HepG2 (cell line): ENCODE results near the gene MOV10L1. TPM values are rescaled to one million over a fixed set of nuclear protein-coding genes. Genes with fewer than 3 reads are reported as not detected.

Source experiments
- ATAC-seq: fragments of 200-7000 bp; cut with Tn5 transposase; 3 replicates; pipeline ENCODE4 v1.9.1; 2020; ENCODE audit warnings: mild to moderate bottlenecking, moderate library complexity
- BruUV-seq: library from RNA; stranded (reverse); fragments of 400-500 nt; replicated peaks from 2 replicates; lab custom pipeline; 2021; lab: Mats Ljungman, UMichigan
- CTCF ChIA-PET: fragments of 300-600 bp; formaldehyde crosslinking; extraction: SDS; loops from one replicate; lab custom pipeline; 2021; ENCODE audit warnings: low total read pairs, inconsistent platforms, low intra/inter-chr PET ratio; lab: Yijun Ruan, JAX
- POLR2A ChIA-PET: fragments of 350-600 bp; sonication (Branson Sonifier 250); formaldehyde crosslinking; loops from one replicate; lab custom pipeline; 2020; ENCODE audit warnings: antibody characterized with exemption, inconsistent platforms; lab: Yijun Ruan, JAX
- DNase-seq: peaks from one replicate; pipeline ENCODE4 v3.0.0-alpha.2; 2015; ENCODE audit warnings: low spot score
- FAIRE-seq: peaks from 3 replicates; lab custom pipeline; 2011; peaks lifted over from hg19 to GRCh38; lab: Jason Lieb, UNC
- H2AFZ ChIP-seq: one replicate; pipeline ENCODE4 v1.6.1; 2011; ENCODE audit warnings: low read length, inconsistent platforms
- H3K27ac ChIP-seq: fragments of 300-600 bp; 3 replicates; pipeline ENCODE4 v1.8.0; 2011; ENCODE audit warnings: mixed run types, mild to moderate bottlenecking, mixed read lengths, low read length, inconsistent platforms; ENCODE audit not compliant: insufficient read depth; ENCODE audit errors: extremely low read length
- H3K27me3 ChIP-seq, 2 experiments: fragments of 200-600 bp in 1 of 2; 2 replicates in 1 of 2; 3 replicates in 1 of 2; pipeline versions ENCODE4 v1.6.0 to v1.8.0; 2011; ENCODE audit warnings: low read length in 2 of 2, mild to moderate bottlenecking in 2 of 2, moderate library complexity in 2 of 2, inconsistent platforms in 1 of 2; ENCODE audit not compliant: insufficient read depth in 2 of 2, control insufficient read depth in 1 of 2
- H3K36me3 ChIP-seq, 2 experiments: fragments of 200-600 bp in 1 of 2; replicated peaks in 1 of 2; 2 replicates in 1 of 2; 3 replicates in 1 of 2; pipeline versions ENCODE4 v1.5.1 to v1.8.0; 2011; ENCODE audit warnings: low read length in 2 of 2, inconsistent platforms in 1 of 2; ENCODE audit not compliant: insufficient read depth in 2 of 2, control insufficient read depth in 1 of 2
- H3K4me1 ChIP-seq: 2 replicates; pipeline ENCODE4 v1.5.1; 2012; ENCODE audit warnings: low read length, inconsistent platforms; ENCODE audit not compliant: insufficient read depth
- H3K4me2 ChIP-seq: 2 replicates; pipeline ENCODE4 v1.6.0; 2011; ENCODE audit warnings: low read depth, low read length, inconsistent platforms
- H3K4me3 ChIP-seq, 3 experiments: fragments of 200-600 bp in 1 of 3; sonication (generic), shearing (Covaris generic) in 1 of 3; replicated peaks in 1 of 3; 2 replicates each; pipeline ENCODE4 v1.5.1; 2011 to 2016; ENCODE audit warnings: low read length in 3 of 3, inconsistent platforms in 2 of 3, low read depth in 2 of 3, mild to moderate bottlenecking in 2 of 3, control low read depth in 1 of 3, mixed read lengths in 1 of 3; ENCODE audit not compliant: insufficient read depth in 1 of 3
- H3K79me2 ChIP-seq: one replicate; pipeline ENCODE4 v1.6.1; 2011; ENCODE audit warnings: low read length, inconsistent platforms; ENCODE audit not compliant: insufficient read depth
- H3K9ac ChIP-seq: 2 replicates; pipeline ENCODE4 v1.6.0; 2011; ENCODE audit warnings: mild to moderate bottlenecking, low read depth, low read length, inconsistent platforms; ENCODE audit not compliant: insufficient read depth
- H3K9me3 ChIP-seq: 2 replicates; pipeline ENCODE4 v1.5.1; 2012; ENCODE audit warnings: mild to moderate bottlenecking, low read length
- H4K20me1 ChIP-seq: 2 replicates; pipeline ENCODE4 v1.6.0; 2011; ENCODE audit warnings: inconsistent platforms, mild to moderate bottlenecking, low read length, moderate library complexity; ENCODE audit not compliant: insufficient read depth
- ELF1 ChIP-seq: sonication (generic); formaldehyde crosslinking; IDR thresholded peaks from 2 replicates; pipeline ENCODE4 v1.4.0; 2020; ENCODE audit warnings: missing genetic modification reagents
- NFIC ChIP-seq: IDR thresholded peaks from 2 replicates; pipeline ENCODE4 v1.6.1; 2012; ENCODE audit warnings: mild to moderate bottlenecking, low read length, inconsistent platforms
- NFKB2 ChIP-seq: sonication (generic); formaldehyde crosslinking; IDR thresholded peaks from 2 replicates; pipeline ENCODE4 v1.4.0; 2020; ENCODE audit warnings: missing genetic modification reagents, borderline replicate concordance
- SKI ChIP-seq: fragments of 450-650 bp; IDR thresholded peaks from one replicate; pipeline ENCODE4 v1.6.1; 2018; ENCODE audit warnings: mild to moderate bottlenecking; ENCODE audit not compliant: partially characterized antibody
- SMYD3 ChIP-seq: sonication (generic); formaldehyde crosslinking; IDR thresholded peaks from 2 replicates; pipeline ENCODE4 v1.8.1; 2023; ENCODE audit warnings: mild to moderate bottlenecking, missing genetic modification reagents
- SNAPC2 ChIP-seq: sonication (generic); formaldehyde crosslinking; IDR thresholded peaks from 2 replicates; pipeline ENCODE4 v1.8.1; 2022; ENCODE audit warnings: mild to moderate bottlenecking, missing genetic modification reagents
- SOX5 ChIP-seq: IDR thresholded peaks from 2 replicates; pipeline ENCODE4 v1.6.1; 2016; ENCODE audit warnings: borderline replicate concordance
- ZNF513 ChIP-seq: sonication (generic); formaldehyde crosslinking; conservative IDR thresholded peaks from 2 replicates; pipeline ENCODE4 v1.5.0; 2020; ENCODE audit warnings: missing genetic modification reagents
- WGBS: methylation state at CpG from one replicate; pipeline ENCODE4 v1.1.6; 2017; ENCODE audit warnings: low lambda C conversion rate; 5-methylcytosine and 5-hydroxymethylcytosine counted together
- in situ Hi-C: cut with HindIII; loops from 2 replicates; pipeline ENCODE4 v1.10.0; 2017; ENCODE audit warnings: low pct_unique_long_range_greater_than_20kb; ENCODE audit not compliant: extremely low pct_ligation_motif_present
- intact Hi-C: fragments of 100-400 bp; cut with micrococcal nuclease; formaldehyde crosslinking; loops from one replicate; pipeline ENCODE4 v1.10.0; 2022; ENCODE audit not compliant: unreplicated experiment
- polyA plus RNA-seq, 8 experiments: library from polyadenylated mRNA; depleted of rRNA in 3 of 8; stranded (reverse) in 7 of 8; unstranded in 1 of 8; fragments of >200 nt; fragmentation: Illumina TruSeq in 4 of 8; extraction: Trizol in 4 of 8; gene quantifications; 2 replicates each; pipeline versions ENCODE4 v1.2.1 to v1.2.3, GENCODE V29; 2011 to 2016; ENCODE audit warnings: low read depth in 4 of 8, missing spikeins in 1 of 8, mixed read lengths in 1 of 8; ENCODE audit not compliant: insufficient read depth in 1 of 8
- total RNA-seq, 5 experiments: library from RNA; depleted of rRNA; stranded (reverse); fragments of >200 nt; fragmentation: Illumina TruSeq; extraction: Trizol; gene quantifications; 2 replicates each; pipeline ENCODE4 v1.2.3, GENCODE V29; 2016; ENCODE audit warnings: low read depth in 1 of 5
- TF ChIP-seq, protein P1 (sequence below): sonication (generic); formaldehyde crosslinking; IDR thresholded peaks from 2 replicates; pipeline ENCODE4 v1.4.0; 2020; ENCODE audit warnings: low read depth, missing genetic modification reagents

Gene MOV10L1
- total and polyA plus RNA-seq, 2 of the 13 experiments (the other 11 are each of a cell fraction or from before 2014, with no cell fraction given), result 0.11 to 0.12 TPM

DNA sequence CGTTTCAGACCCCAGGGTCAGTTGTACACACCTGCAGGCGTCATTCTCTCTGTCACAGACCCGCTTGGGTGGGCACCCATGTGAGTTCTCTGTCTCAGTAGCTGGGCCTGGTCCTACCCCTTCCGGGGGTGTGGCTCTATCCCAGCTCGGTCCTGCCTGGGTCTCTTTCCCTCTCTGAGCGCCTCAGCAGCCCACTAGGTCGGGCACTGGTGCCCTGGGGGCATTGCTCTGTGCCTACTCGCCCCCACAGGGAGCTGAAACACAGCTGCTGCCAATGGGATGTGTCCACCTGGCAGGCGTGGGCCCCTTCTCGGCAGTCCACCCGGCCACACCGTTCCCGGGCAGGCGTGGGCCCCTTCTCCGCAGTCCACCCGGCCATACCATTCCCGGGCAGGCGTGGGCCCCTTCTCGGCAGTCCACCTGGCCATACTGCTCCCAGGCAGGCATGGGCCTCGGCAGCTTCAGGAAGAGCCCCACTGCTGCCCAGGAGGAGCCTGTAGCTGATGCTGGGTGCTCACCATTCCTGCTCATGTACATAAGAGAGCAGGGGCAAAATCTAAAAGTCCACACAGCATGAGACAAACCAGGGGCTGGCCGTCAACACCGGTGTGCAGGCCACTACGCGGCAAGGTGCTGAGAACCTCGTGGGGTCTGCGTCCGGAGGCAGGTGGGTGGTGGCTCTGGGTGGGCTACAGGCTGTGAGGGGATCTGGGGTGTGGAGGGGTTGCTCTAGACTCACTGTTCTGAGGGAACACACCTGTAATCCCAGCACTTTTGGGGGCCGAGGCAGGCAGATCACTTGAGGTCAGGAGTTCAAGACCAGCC, 16.9 kb upstream of the MOV10L1 start (continued):
- TF ChIP-seq, protein P1, sequence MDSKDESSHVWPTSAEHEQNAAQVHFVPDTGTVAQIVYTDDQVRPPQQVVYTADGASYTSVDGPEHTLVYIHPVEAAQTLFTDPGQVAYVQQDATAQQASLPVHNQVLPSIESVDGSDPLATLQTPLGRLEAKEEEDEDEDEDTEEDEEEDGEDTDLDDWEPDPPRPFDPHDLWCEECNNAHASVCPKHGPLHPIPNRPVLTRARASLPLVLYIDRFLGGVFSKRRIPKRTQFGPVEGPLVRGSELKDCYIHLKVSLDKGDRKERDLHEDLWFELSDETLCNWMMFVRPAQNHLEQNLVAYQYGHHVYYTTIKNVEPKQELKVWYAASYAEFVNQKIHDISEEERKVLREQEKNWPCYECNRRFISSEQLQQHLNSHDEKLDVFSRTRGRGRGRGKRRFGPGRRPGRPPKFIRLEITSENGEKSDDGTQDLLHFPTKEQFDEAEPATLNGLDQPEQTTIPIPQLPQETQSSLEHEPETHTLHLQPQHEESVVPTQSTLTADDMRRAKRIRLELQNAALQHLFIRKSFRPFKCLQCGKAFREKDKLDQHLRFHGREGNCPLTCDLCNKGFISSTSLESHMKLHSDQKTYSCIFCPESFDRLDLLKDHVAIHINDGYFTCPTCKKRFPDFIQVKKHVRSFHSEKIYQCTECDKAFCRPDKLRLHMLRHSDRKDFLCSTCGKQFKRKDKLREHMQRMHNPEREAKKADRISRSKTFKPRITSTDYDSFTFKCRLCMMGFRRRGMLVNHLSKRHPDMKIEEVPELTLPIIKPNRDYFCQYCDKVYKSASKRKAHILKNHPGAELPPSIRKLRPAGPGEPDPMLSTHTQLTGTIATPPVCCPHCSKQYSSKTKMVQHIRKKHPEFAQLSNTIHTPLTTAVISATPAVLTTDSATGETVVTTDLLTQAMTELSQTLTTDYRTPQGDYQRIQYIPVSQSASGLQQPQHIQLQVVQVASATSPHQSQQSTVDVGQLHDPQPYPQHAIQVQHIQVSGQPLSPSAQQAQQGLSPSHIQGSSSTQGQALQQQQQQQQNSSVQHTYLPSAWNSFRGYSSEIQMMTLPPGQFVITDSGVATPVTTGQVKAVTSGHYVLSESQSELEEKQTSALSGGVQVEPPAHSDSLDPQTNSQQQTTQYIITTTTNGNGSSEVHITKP, result no peak
- no peak for TF ChIP-seq SMYD3 (CRISPR knock-in tag)
- TF ChIP-seq ELF1, result no peak
- TF ChIP-seq SNAPC2 (CRISPR knock-in tag), result no peak
- no peak for TF ChIP-seq NFKB2
- TF ChIP-seq SKI, result no peak
- TF ChIP-seq NFIC, result no peak
- TF ChIP-seq SOX5 (CRISPR knock-in tag), result no peak

GRCh38 chr22:50074056-50074455, 15.8 kb upstream of the MOV10L1 start:
- ATAC-seq (no peak), FAIRE-seq (no peak), DNase-seq (no peak)
- H3K36me3 ChIP-seq, result no peaks in the 10 kb centered on the region
- intact Hi-C loops (no loop called here), in situ Hi-C loops (no loop called here)
- H3K27me3 ChIP-seq, result peaks cover 6 to 20% of the 10 kb centered on the region in 2 experiments; a peak in 3 of 5 replicates
- H3K9me3 ChIP-seq, result no peaks in the 10 kb centered on the region
- H3K27ac ChIP-seq, result no peak overlapping the region
- H3K79me2 ChIP-seq, result no peaks in the 10 kb centered on the region
- ChIA-PET POLR2A (no interaction called here), CTCF (no interaction called here)
- H3K4me3 ChIP-seq, result no peak overlapping the region
- no peak for TF ChIP-seq ZNF513
- no TSS peak for BruUV-seq
- peaks cover 9% of the 10 kb centered on the region; the same call in 1 of the 2 replicates for H3K4me1 ChIP-seq
- 73% methylated on average over 6 of the region's 17 CpGs for WGBS
- H4K20me1 ChIP-seq, result no peaks in the 10 kb centered on the region
- no peak overlapping the region for H3K9ac ChIP-seq
- no peak overlapping the region for H2AFZ ChIP-seq
- no peak overlapping the region for H3K4me2 ChIP-seq
